Neural progenitor cell (in vitro differentiated cells): ENCODE measurements around the gene FOXO1.

Experiments
- EZH2 ChIP-seq: fragments of 200-600 bp; sonication (generic); IDR thresholded peaks from 2 replicates; pipeline ENCODE4 v1.6.1; 2017; ENCODE audit warnings: antibody characterized with exemption, mild to moderate bottlenecking, moderate library complexity
- TF ChIP-seq, protein P1 (sequence below): fragments of 200-600 bp; sonication (generic); IDR thresholded peaks from 2 replicates; pipeline ENCODE4 v1.5.1; 2017; ENCODE audit warnings: antibody characterized with exemption, mild to moderate bottlenecking

DNA sequence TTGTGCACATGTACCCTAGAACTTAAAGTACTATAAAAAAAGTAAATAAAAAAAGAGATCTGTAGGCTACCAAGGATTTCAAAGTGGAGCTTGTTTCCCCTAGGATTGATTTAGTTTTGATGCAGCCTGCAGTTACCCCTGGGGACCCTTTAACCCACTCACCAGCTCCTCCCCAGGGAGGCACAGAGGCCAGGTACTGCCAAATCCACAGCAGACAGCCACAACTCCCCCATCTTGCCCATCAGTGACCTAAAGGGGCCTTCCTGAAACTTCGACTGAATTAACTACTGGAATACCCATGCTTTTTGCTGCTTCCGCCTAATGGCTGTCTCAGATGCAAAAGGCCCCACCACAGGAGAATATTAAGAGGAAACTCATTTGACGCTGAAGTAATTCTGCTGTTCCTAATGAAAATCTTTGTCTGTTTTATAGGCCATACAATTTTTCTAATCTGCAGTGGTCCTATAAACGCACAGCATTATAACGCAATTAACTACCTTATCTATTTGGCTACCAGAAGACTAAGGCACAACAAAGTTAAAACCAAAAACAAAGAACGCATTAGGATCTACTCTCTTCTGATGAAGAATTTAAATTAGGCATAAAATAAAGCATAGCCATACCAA is 95.0 kb downstream of the FOXO1 start:
- TF ChIP-seq EZH2: no peak
- TF ChIP-seq, protein P1, sequence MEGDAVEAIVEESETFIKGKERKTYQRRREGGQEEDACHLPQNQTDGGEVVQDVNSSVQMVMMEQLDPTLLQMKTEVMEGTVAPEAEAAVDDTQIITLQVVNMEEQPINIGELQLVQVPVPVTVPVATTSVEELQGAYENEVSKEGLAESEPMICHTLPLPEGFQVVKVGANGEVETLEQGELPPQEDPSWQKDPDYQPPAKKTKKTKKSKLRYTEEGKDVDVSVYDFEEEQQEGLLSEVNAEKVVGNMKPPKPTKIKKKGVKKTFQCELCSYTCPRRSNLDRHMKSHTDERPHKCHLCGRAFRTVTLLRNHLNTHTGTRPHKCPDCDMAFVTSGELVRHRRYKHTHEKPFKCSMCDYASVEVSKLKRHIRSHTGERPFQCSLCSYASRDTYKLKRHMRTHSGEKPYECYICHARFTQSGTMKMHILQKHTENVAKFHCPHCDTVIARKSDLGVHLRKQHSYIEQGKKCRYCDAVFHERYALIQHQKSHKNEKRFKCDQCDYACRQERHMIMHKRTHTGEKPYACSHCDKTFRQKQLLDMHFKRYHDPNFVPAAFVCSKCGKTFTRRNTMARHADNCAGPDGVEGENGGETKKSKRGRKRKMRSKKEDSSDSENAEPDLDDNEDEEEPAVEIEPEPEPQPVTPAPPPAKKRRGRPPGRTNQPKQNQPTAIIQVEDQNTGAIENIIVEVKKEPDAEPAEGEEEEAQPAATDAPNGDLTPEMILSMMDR: no peak
